Measurements from ENCODE around the gene KLRC4. TPM values are rescaled to one million over a fixed set of nuclear protein-coding genes. Genes with fewer than 3 reads are reported as not detected.

KLRC4 gene, protein sequence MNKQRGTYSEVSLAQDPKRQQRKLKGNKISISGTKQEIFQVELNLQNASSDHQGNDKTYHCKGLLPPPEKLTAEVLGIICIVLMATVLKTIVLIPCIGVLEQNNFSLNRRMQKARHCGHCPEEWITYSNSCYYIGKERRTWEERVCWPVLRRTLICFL
- total RNA-seq = not detected in 2 replicates
- total RNA-seq (2013) = 0.19 TPM
- not detected in 2 replicates for polyA plus RNA-seq
- polyA minus RNA-seq = not detected in 2 replicates

DNA sequence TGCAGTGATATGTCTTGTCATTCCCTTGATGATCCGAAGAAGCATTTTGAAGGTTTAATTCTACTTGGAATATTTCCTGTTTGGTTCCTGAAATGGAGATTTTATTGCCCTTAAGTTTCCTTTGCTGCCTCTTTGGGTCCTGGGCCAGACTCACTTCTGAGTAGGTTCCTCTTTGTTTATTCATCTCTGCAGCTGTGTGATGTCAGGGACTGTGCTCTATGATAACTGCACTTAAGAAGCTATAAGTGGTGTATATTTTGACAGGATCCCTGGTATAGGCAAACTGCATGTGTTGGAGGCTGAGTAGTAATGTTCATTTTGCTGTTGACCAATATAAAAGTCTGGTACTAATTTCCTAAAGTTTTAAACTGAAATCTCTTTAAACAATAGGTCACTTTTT, at the start of gene KLRC4:
KLRC4 (minus strand) TSS at position 366 of the 400 bp plus-strand sequence; CDS start at position 184, 182 bp downstream.
- Mint-ChIP-seq H3K4me1 (peaks cover 7% of the 10 kb centered on the region), H3K27ac (no peak within 1 kb of the TSS), H3K4me3 (no peak within 1 kb of the TSS), H3K27me3 (peaks cover 7% of the 10 kb centered on the region), H3K9me3 (ENCODE audit: insufficient read depth) (no peaks in the 10 kb centered on the region)
- no peak within 1 kb of the TSS for H3K27ac ChIP-seq (ENCODE audit: low read length in 2 of 2)
- H3K9me3 ChIP-seq (ENCODE audit: control extremely low read depth in 1 of 3, control insufficient read depth in 2 of 3, insufficient read depth in 1 of 3, low read length in 2 of 3) = peaks cover 0 to 3% (median 0%) of the 10 kb centered on the region in 3 donors
- H3K36me3 ChIP-seq (replicated peaks in 1 of 2; ENCODE audit: control extremely low read depth in 1 of 2, control insufficient read depth in 1 of 2, extremely low read depth in 1 of 2, insufficient read depth in 2 of 2, low read length in 1 of 2) = no peaks in the 10 kb centered on the region
- 0% methylated on average over 1 of the region's 1 CpG for WGBS (ENCODE audit: insufficient coverage)
- TF ChIP-seq, protein P1, sequence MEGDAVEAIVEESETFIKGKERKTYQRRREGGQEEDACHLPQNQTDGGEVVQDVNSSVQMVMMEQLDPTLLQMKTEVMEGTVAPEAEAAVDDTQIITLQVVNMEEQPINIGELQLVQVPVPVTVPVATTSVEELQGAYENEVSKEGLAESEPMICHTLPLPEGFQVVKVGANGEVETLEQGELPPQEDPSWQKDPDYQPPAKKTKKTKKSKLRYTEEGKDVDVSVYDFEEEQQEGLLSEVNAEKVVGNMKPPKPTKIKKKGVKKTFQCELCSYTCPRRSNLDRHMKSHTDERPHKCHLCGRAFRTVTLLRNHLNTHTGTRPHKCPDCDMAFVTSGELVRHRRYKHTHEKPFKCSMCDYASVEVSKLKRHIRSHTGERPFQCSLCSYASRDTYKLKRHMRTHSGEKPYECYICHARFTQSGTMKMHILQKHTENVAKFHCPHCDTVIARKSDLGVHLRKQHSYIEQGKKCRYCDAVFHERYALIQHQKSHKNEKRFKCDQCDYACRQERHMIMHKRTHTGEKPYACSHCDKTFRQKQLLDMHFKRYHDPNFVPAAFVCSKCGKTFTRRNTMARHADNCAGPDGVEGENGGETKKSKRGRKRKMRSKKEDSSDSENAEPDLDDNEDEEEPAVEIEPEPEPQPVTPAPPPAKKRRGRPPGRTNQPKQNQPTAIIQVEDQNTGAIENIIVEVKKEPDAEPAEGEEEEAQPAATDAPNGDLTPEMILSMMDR (IDR thresholded peaks at IDR 0.05) = no peak
- no peaks in the 10 kb centered on the region for H3K79me2 ChIP-seq (ENCODE audit: control insufficient read depth, insufficient read depth, low read length)
- POLR2A ChIA-PET = no interaction called here
- peaks cover 10% of the 10 kb centered on the region in 2 donors for H3K4me1 ChIP-seq (ENCODE audit: control insufficient read depth in 2 of 2, insufficient read depth in 2 of 2, low read length in 2 of 2)
- ATAC-seq (ENCODE audit: low read depth) = no peak
- no peak within 1 kb of the TSS for H3K4me2 ChIP-seq (replicated peaks; ENCODE audit: low read depth, low read length, poor library complexity, severe bottlenecking)
- no peaks in the 10 kb centered on the region for H4K20me1 ChIP-seq (ENCODE audit: control insufficient read depth, insufficient read depth, low read length, poor library complexity, severe bottlenecking)
- CTCF ChIA-PET = no interaction called here
- H3K4me3 ChIP-seq (ENCODE audit: control extremely low read depth in 1 of 5, extremely low read depth in 1 of 5, insufficient read depth in 1 of 5, low read depth in 2 of 5, low read length in 4 of 5) = no peak within 1 kb of the TSS
- H3K9ac ChIP-seq (ENCODE audit: low read length) = no peak within 1 kb of the TSS
- no peak for DNase-seq
- no peaks in the 10 kb centered on the region for H3K27me3 ChIP-seq (replicated peaks in 1 of 4; ENCODE audit: control extremely low read depth in 1 of 4, control insufficient read depth in 3 of 4, insufficient read depth in 4 of 4, low read length in 3 of 4)
- intact Hi-C loops (cut with micrococcal nuclease) = no loop called here
- H2AFZ ChIP-seq (ENCODE audit: insufficient read depth, low read depth, low read length, poor library complexity, severe bottlenecking) = no peak within 1 kb of the TSS

DNA sequence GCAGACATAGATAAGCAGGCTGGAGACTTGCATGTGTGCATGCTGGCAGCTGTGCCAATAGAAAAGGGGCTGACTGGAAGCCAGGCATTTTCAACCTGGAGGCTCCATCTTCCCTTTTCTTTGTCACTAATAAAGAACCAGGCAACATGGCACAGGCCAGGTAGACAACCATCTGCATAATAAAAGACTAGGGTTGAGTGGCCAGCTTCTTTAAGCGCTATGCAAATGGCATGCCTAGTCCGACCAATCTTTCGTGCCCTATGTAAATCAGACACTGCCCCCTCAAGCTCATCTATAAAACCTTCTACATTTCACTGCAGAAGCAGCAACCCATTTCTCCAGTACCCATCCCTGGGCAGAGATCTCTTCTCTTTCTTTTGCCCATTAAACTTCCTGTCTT, 48.2 kb upstream of the KLRC4 start:
- Mint-ChIP-seq H3K27me3 (peaks cover 5% of the 10 kb centered on the region), H3K4me1 (no peaks in the 10 kb centered on the region), H3K9me3 (ENCODE audit: insufficient read depth) (peaks cover 16% of the 10 kb centered on the region), H3K27ac (no peak overlapping the region), H3K4me3 (no peak overlapping the region)
- Histone ChIP-seq H3K27ac (ENCODE audit: low read length in 2 of 2) (no peak overlapping the region), H3K9me3 (ENCODE audit: control extremely low read depth in 1 of 3, control insufficient read depth in 2 of 3, insufficient read depth in 1 of 3, low read length in 2 of 3) (peaks cover 4 to 18% (median 8%) of the 10 kb centered on the region in 3 donors), H2AFZ (ENCODE audit: insufficient read depth, low read depth, low read length, poor library complexity, severe bottlenecking) (no peak overlapping the region), H3K9ac (ENCODE audit: low read length) (no peak overlapping the region), H3K27me3 (replicated peaks in 1 of 4; ENCODE audit: control extremely low read depth in 1 of 4, control insufficient read depth in 3 of 4, insufficient read depth in 4 of 4, low read length in 3 of 4) (no peaks in the 10 kb centered on the region), H4K20me1 (ENCODE audit: control insufficient read depth, insufficient read depth, low read length, poor library complexity, severe bottlenecking) (no peaks in the 10 kb centered on the region), H3K79me2 (ENCODE audit: control insufficient read depth, insufficient read depth, low read length) (no peaks in the 10 kb centered on the region), H3K4me1 (ENCODE audit: control insufficient read depth in 2 of 2, insufficient read depth in 2 of 2, low read length in 2 of 2) (no peaks in the 10 kb centered on the region), H3K4me2 (replicated peaks; ENCODE audit: low read depth, low read length, poor library complexity, severe bottlenecking) (no peak overlapping the region), H3K4me3 (ENCODE audit: control extremely low read depth in 1 of 5, extremely low read depth in 1 of 5, insufficient read depth in 1 of 5, low read depth in 2 of 5, low read length in 4 of 5) (no peak overlapping the region), H3K36me3 (replicated peaks in 1 of 2; ENCODE audit: control extremely low read depth in 1 of 2, control insufficient read depth in 1 of 2, extremely low read depth in 1 of 2, insufficient read depth in 2 of 2, low read length in 1 of 2) (no peaks in the 10 kb centered on the region)
- DNase-seq = no peak
- ATAC-seq (ENCODE audit: low read depth) = no peak
- intact Hi-C loops (cut with micrococcal nuclease) = no loop called here
- 89% methylated on average over 3 of the region's 3 CpGs for WGBS (ENCODE audit: insufficient coverage)
- CTCF ChIA-PET = no interaction called here
- POLR2A ChIA-PET = no interaction called here
- no peak for TF ChIP-seq EZH2 (IDR thresholded peaks at IDR 0.05; ENCODE audit: borderline replicate concordance, insufficient read depth, low read depth, low read length, poor library complexity, severe bottlenecking)

Data from B cell (primary cell).